Measurements from ENCODE around the gene RFX1.

The RFX1 gene

DNA sequence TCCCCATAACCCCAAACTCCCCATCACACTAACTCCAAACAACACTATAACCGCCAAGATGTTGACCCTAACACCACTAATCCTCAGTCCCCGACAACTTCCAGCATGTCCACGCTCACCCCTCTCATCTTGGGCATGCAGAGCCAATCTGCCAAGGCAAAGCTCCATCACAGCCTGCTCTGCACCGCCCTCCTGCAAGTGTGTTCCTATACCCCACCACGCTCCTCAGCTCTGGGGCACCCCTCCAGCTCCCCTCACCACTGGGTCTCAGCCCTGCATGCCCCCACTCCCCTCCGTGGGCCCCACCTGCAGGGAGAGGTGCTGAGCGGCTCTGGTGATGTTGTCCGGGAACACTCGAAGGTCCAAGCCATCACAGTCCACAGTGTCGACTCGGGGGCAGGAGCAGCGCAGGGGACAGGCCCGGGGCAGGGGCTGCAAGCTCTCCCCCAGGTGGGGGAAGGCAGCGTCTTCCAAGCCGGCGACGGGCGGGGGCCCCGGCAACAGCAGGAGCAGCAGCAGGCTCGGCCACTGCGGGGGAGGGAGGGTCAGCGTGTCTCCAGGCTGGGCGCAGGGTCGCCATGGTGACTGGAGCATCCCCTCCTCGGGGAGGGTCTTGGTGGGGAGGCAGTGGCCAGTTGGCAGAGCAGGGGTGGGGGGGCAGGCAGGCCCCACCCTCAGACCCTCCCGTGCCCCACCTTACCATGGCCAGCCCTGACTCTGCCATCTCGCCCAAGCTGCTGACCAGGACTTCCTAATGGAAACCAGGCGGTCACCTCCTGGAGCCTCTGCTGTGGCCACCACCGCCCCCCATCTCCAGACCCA lies 68.4 kb downstream of the RFX1 start:
- Histone ChIP-seq H3K36me3 (ENCODE audit: control insufficient read depth in 2 of 2, insufficient read depth in 1 of 2, low read length in 2 of 2) (no peaks in the 10 kb centered on the region; a peak in 1 of 3 replicates), H3K9me3 (ENCODE audit: control insufficient read depth, insufficient read depth, low read depth, low read length) (no peaks in the 10 kb centered on the region), H3K27ac (ENCODE audit: extremely low read depth, low read depth, low read length) (no peak overlapping the region), H3K4me3 (ENCODE audit: low read depth, low read length) (no peak overlapping the region), H3K4me1 (ENCODE audit: control insufficient read depth, insufficient read depth, low read length) (no peaks in the 10 kb centered on the region)
- ChIA-PET CTCF (interaction anchor here (0.6 kb wide), 1 partner anchor 17 kb away, joined by 4 read pairs; no protein-coding TSS in a partner anchor), POLR2A (interaction anchor here (0.6 to 1.1 kb wide), 2 partner anchors 17 to 37 kb away, joined by 3 to 5 read pairs; no protein-coding TSS in a partner anchor)
- TF ChIP-seq ZNF114 (tag by site-specific recombination; IDR thresholded peaks at IDR 0.05): no peak
- TF ChIP-seq SP2 (tag by site-specific recombination; IDR thresholded peaks at IDR 0.05): peak; percentile 22; the same call in 1 of the 2 replicates
- TF ChIP-seq, protein P1, sequence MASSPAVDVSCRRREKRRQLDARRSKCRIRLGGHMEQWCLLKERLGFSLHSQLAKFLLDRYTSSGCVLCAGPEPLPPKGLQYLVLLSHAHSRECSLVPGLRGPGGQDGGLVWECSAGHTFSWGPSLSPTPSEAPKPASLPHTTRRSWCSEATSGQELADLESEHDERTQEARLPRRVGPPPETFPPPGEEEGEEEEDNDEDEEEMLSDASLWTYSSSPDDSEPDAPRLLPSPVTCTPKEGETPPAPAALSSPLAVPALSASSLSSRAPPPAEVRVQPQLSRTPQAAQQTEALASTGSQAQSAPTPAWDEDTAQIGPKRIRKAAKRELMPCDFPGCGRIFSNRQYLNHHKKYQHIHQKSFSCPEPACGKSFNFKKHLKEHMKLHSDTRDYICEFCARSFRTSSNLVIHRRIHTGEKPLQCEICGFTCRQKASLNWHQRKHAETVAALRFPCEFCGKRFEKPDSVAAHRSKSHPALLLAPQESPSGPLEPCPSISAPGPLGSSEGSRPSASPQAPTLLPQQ (tag by site-specific recombination; IDR thresholded peaks at IDR 0.05): peak; percentile 74
- TF ChIP-seq ZNF510 (tag by site-specific recombination; IDR thresholded peaks at IDR 0.05; ENCODE audit: insufficient replicate concordance): no peak
- TF ChIP-seq, protein P2, sequence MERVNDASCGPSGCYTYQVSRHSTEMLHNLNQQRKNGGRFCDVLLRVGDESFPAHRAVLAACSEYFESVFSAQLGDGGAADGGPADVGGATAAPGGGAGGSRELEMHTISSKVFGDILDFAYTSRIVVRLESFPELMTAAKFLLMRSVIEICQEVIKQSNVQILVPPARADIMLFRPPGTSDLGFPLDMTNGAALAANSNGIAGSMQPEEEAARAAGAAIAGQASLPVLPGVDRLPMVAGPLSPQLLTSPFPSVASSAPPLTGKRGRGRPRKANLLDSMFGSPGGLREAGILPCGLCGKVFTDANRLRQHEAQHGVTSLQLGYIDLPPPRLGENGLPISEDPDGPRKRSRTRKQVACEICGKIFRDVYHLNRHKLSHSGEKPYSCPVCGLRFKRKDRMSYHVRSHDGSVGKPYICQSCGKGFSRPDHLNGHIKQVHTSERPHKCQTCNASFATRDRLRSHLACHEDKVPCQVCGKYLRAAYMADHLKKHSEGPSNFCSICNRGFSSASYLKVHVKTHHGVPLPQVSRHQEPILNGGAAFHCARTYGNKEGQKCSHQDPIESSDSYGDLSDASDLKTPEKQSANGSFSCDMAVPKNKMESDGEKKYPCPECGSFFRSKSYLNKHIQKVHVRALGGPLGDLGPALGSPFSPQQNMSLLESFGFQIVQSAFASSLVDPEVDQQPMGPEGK (tag by site-specific recombination; IDR thresholded peaks at IDR 0.05): 0 out of 2 replicates have a peak, but pooled peaks have one; percentile 28
- peak; percentile 98 for TF ChIP-seq ZNF600 (tag by site-specific recombination; IDR thresholded peaks at IDR 0.05)
- TF ChIP-seq ZBTB7A (tag by site-specific recombination; IDR thresholded peaks at IDR 0.05; ENCODE audit: low read depth): 0 out of 2 replicates have a peak, but pooled peaks have one; percentile 23
- no peak for TF ChIP-seq ZNF596 (tag by site-specific recombination; IDR thresholded peaks at IDR 0.05)
- TF ChIP-seq, protein P3, sequence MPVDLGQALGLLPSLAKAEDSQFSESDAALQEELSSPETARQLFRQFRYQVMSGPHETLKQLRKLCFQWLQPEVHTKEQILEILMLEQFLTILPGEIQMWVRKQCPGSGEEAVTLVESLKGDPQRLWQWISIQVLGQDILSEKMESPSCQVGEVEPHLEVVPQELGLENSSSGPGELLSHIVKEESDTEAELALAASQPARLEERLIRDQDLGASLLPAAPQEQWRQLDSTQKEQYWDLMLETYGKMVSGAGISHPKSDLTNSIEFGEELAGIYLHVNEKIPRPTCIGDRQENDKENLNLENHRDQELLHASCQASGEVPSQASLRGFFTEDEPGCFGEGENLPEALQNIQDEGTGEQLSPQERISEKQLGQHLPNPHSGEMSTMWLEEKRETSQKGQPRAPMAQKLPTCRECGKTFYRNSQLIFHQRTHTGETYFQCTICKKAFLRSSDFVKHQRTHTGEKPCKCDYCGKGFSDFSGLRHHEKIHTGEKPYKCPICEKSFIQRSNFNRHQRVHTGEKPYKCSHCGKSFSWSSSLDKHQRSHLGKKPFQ (tag by site-specific recombination; IDR thresholded peaks at IDR 0.05): no peak
- peak; percentile 72 for TF ChIP-seq ZFP69B (tag by site-specific recombination; IDR thresholded peaks at IDR 0.05)
- TF ChIP-seq, protein P4, sequence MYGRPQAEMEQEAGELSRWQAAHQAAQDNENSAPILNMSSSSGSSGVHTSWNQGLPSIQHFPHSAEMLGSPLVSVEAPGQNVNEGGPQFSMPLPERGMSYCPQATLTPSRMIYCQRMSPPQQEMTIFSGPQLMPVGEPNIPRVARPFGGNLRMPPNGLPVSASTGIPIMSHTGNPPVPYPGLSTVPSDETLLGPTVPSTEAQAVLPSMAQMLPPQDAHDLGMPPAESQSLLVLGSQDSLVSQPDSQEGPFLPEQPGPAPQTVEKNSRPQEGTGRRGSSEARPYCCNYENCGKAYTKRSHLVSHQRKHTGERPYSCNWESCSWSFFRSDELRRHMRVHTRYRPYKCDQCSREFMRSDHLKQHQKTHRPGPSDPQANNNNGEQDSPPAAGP (tag by site-specific recombination; IDR thresholded peaks at IDR 0.05): peak; percentile 43; the same call in 1 of the 2 replicates
- TF ChIP-seq, protein P5, sequence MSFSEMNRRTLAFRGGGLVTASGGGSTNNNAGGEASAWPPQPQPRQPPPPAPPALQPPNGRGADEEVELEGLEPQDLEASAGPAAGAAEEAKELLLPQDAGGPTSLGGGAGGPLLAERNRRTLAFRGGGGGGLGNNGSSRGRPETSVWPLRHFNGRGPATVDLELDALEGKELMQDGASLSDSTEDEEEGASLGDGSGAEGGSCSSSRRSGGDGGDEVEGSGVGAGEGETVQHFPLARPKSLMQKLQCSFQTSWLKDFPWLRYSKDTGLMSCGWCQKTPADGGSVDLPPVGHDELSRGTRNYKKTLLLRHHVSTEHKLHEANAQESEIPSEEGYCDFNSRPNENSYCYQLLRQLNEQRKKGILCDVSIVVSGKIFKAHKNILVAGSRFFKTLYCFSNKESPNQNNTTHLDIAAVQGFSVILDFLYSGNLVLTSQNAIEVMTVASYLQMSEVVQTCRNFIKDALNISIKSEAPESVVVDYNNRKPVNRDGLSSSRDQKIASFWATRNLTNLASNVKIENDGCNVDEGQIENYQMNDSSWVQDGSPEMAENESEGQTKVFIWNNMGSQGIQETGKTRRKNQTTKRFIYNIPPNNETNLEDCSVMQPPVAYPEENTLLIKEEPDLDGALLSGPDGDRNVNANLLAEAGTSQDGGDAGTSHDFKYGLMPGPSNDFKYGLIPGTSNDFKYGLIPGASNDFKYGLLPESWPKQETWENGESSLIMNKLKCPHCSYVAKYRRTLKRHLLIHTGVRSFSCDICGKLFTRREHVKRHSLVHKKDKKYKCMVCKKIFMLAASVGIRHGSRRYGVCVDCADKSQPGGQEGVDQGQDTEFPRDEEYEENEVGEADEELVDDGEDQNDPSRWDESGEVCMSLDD (tag by site-specific recombination; IDR thresholded peaks at IDR 0.05): peak; percentile 79; the same call in 1 of the 2 replicates
